NCI-H2196 treated with DMSO at 0.1 percent for 48 hours (cell line): ENCODE results near the gene ADCK2.
"Not testable (repeated sequence)": the region's sequence is repeated elsewhere in the genome, so short reads cannot be mapped to it uniquely, and the experiment has no call there.

Experiments
- DNase-seq: peaks from one replicate; lab custom pipeline; 2025; ENCODE audit not compliant: unreplicated experiment; lab: John Stamatoyannopoulos, UW

The ADCK2 gene, protein sequence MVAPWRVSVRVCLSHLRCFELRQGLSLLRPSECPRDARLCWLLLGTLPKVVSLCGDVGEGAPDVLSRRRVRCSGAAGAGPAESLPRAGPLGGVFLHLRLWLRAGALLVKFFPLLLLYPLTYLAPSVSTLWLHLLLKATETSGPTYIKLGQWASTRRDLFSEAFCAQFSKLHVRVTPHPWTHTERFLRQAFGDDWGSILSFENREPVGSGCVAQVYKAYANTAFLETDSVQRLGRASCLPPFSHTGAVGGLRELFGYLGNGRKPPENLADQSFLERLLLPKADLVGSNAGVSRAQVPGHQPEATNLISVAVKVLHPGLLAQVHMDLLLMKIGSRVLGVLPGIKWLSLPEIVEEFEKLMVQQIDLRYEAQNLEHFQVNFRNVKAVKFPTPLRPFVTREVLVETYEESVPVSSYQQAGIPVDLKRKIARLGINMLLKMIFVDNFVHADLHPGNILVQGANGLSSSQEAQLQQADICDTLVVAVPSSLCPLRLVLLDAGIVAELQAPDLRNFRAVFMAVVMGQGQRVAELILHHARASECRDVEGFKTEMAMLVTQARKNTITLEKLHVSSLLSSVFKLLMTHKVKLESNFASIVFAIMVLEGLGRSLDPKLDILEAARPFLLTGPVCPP

GRCh38 chr7:140672382-140673062 lies at the start of gene ADCK2:
TSS of gene ADCK2 (plus strand) at chr7:140672945. CDS start at chr7:140673331, 386 bp downstream.
- DNase-seq, result peak; percentile 28

- no peak for DNase-seq
Observed at GRCh38 chr7:140623980-140624379, 48.8 kb upstream of the ADCK2 start.

GRCh38 chr7:140624392-140625191 lies 48.2 kb upstream of the ADCK2 start:
- no peak for DNase-seq

DNA sequence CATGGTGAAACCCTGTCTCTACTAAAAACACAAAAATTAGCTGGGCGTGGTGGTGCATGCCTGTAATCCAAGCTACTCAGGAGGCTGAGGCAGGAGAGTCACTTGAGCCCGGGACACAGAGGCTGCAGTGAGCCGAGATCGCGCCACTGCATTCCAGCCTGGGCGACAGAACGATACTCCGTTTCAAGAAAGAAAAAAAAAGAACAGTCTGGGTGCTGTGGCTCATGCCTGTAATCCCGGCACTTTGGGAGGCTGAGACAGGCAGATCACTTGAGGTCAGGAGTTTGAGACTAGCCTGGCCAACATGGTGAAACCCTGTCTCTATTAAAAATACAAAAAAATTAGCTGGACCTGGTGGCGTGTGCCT lies 47.6 kb upstream of the ADCK2 start:
- not testable (repeated sequence) for DNase-seq

DNA sequence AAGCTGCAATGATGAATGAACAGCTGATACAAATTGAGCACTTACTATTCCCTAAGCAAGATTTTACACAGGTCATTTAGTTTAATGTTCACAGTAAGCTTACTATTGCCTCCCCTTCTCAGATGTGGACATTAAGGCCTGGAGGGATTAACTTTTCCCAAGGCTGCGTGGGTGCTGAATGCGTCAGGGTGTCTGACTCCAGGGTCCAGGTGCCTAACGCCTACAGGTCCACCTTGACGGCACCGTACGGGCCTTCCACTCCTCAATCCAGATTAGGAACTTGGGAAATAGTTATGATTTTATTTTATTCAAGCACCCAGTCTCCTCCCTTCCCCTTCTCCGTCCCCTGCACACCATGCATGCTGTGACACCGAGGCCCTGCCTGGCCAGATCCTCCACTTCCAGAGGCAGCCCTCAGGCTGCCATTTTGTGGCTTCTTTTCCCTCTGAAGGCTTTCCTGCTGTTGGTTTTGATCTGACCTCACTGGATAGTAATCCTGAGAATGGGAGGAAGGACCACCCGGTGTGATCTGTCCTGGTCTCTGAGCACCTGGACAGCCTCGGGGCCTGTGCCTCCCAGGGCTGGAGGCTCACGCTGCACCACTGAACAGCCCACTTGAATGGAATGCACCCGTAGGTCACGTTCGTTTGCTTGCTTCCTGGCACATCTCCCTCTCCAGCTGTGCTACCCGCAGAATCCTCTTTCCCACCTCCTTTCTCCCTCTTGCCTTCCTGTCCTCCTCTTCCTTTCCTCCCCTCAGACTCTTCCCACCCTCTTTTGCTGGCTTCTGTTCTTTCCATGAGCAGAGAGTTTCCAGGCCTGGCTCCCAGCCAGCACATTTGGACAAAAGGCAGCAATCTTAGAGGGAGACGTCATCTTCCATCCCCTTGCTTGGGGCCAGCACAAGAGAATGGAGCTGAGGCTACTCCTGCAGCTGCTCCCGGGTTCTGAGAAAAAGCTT lies 46.6 kb upstream of the ADCK2 start:
- DNase-seq, result peak; percentile 46

- DNase-seq, result no peak
Observed at GRCh38 chr7:140631021-140631420, 41.7 kb upstream of the ADCK2 start.

DNA sequence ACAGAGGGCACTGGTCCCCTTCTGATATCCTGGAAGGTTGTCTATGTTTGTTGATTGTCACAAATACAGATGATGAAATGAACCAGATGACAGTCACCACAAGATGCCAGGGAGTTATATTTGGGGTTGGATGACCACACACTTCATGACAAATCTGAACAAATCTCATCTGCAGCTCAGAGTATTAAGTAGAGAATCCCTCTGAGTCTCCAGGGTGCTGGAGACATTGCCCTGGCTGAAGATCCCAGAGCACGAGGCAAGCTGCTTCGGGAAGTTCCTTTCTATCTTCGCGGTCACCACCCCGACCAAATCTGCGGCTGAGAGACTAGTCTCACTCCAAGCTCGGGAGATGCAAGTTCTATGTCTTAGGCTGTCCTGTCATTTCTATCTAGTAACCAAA lies 41.1 kb upstream of the ADCK2 start:
- no peak for DNase-seq

GRCh38 chr7:140635345-140635744 lies 37.4 kb upstream of the ADCK2 start:
- DNase-seq, result no peak

- DNase-seq, result no peak
Observed at GRCh38 chr7:140635816-140636215, 36.9 kb upstream of the ADCK2 start.

- DNase-seq, result no peak
Observed at GRCh38 chr7:140637400-140637799, 35.3 kb upstream of the ADCK2 start.

DNA sequence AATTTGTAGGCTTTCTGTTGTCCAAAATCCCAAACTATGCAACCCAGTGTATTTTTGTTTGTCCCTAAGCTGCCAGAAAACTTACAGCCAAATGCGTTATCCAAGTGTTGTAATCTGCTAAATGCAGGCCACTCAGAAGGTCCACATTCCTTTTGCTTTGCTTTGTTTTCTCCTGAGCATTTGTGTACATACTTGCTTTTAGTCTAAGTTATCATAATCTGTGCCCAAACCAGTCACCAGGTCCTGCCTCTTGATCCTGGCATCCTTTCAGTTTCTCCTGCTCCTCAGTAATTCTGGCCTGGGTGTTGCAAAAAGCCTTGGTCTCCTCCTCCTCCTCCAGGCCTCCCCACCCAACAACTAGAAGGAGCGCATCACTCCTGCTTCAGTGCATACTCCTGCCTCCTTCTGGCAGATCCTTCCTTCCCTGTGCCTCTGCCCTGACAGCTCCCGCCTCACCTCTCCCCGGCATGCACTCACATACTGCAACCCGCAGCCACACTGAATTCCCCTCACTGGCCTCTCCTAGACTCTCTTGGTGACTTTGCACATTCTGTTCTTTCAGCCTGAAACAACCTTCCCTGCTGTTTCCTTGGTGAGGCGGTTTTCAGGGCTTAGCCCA lies 34.5 kb upstream of the ADCK2 start:
- DNase-seq, result no peak

DNA sequence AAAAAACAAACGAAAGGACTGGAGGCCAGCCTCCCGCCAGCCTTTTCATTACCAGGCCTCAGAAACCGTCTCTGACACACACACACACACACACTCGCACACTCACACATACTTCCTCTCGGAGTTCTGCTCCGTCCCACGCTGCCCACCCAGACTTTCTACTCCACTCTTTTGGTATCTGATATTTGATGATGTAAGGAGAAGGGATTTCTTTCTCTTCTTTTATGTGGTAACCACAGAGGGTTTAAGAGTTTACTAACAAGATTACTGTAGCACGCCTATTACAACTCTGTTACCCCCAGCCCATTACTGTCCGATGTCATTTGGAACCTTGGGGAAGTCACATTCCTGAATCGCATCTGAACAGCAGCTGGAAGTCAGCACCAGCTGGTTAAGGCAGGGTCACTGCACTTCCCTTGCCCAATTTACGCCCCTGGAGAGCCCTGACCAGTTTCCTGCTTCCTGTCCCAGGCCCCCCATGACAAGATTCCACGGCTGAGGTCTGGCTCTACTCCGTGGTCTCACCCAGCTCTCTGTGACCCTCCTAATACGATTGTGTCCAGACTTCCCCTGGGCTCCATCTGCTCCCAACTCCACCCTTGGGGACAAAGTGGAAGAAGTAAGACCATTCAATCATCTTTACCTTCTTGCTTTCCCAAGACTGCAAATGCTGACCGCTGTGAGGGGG lies 33.2 kb upstream of the ADCK2 start:
- DNase-seq, result no peak

DNA sequence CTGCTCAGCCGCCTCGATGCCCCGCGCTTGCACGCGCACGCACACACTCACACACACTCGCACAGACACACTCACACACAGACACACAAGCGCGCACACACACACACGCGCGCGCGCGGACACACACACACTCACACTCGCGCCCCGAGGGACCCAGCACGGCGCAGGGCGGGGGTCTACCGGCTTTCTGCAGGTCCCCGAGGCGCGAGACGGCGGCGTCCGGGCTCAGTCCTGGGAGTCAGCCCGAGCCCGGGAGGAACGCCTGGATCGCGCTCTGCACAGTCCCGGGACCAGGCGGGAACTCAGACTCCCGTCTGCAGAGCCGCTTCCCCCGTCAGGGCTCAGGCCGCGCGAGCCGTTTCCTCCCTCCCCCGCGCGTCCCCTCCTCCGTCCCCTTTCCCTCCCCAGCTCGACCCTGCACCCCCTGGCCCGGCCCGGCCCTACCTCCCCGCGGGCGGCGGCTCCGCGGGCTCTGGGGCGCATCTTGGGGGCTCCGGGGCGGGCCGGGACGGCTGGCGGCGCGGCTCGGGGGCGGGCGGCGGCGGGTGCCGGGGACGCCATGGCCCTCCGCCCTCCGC lies 32.6 kb upstream of the ADCK2 start:
- no peak for DNase-seq

- peak; percentile 23 for DNase-seq
Observed at GRCh38 chr7:140640727-140641523, 31.8 kb upstream of the ADCK2 start, which contains the start of gene DENND2A. TSS of gene DENND2A (minus strand) at chr7:140640813. CDS start at chr7:140602397, 38,416 bp downstream.

DNA sequence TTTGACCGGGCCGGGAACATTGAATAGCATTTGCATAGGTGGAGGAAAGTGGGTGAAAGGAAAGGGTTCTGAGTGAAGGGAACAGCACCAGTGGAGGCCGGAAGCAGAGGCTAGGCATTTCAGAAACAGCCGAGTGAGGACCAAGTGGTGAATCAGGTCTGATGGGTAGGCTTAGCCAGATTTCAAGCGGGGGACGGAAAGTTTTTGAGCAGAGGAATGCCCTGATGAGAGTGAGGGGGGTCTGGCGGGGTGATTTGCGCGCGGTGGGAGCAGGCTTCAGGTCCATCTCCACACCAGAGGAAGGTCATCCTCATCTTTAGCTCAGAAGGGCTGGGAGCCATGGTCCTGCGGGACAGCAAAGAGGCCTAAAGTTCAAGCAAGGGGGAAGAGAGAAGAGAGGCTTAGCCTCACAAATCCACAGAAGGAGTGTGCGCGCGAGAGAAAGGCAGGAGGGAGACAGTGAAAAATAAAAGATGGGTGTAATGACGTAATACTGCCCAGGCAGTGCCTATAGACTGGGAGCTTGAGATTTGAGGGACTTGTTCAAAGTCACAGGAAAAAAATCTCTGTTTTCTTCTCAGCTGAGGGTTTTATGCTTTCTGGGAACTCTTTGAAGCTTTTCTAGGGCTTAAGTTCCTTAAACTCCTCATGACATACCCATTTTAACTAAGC lies 31.1 kb upstream of the ADCK2 start:
- DNase-seq, result no peak

DNA sequence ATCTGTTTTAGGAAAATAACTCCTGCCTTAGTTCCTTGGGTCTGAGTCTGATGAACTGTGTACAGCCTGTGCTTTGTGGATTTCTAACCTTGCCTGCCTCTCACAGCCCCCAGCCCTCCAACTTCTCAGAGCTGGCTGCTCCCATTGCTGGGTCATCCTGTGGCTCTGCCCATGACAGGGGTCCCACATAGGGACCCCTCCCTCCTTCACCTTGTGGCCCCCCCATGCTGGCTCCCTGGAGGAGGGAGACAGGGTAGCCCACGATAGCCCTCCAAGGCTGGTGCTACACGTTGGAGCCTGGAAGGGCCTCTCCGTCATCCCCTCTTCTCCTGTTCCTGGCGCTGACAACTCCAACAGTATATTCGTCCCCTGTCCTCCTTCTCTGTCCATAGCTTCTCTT lies 29.3 kb upstream of the ADCK2 start:
- no peak for DNase-seq

DNA sequence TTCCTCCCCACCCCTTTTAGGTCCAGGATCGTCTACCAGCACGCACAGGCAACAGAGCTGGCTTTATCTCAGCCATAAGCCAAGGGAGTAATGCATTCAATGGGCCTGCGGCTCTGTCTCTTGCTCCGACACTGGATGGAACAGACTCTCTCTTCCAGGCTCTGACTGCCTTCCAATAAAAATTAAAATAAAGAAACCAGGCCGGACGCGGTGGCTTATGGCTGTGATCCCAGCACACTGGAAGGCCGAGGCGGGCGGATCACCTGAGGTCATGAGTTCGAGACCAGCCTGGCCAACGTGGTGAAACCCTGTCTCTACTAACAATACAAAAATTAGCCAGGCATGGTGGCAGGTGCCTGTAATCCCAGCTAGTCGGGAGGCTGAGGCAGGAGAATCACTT lies 28.0 kb upstream of the ADCK2 start:
- not testable (repeated sequence) for DNase-seq
